Measurements from ENCODE around the gene GJB4.
"Not testable (repeated sequence)": the region's sequence is repeated elsewhere in the genome, so short reads cannot be mapped to it uniquely, and the experiment has no call there.

The GJB4 gene

GRCh38 chr1:34746785-34747637, 12.5 kb upstream of the GJB4 start:
- no peak for DNase-seq (ENCODE audit: low spot score)

- DNase-seq (ENCODE audit: low spot score): no peak
These were observed 11.9 kb upstream of the GJB4 start for GRCh38 chr1:34747638-34747941.

GRCh38 chr1:34749992-34750391, 9.5 kb upstream of the GJB4 start:
- no peak for DNase-seq (ENCODE audit: low spot score)

- DNase-seq (ENCODE audit: low spot score): no peak
These were observed 8.9 kb upstream of the GJB4 start for GRCh38 chr1:34750610-34751009.

- no peak for DNase-seq (ENCODE audit: low spot score)
These were observed 6.4 kb upstream of the GJB4 start for GRCh38 chr1:34753163-34753562.

GRCh38 chr1:34754964-34755637, 4.4 kb upstream of the GJB4 start, which contains the start of gene GJB5:
Gene GJB5 (plus strand): TSS chr1:34755047. CDS start chr1:34757331, 2,284 bp downstream.
- no peak for DNase-seq (ENCODE audit: low spot score)

- no peak for DNase-seq (ENCODE audit: low spot score)
These were observed 3.6 kb upstream of the GJB4 start for GRCh38 chr1:34755961-34756360.

- no peak for DNase-seq (ENCODE audit: low spot score)
These were observed 2.2 kb upstream of the GJB4 start for GRCh38 chr1:34757386-34757785.

- no peak for DNase-seq (ENCODE audit: low spot score)
These were observed 789 bp upstream of the GJB4 start for GRCh38 chr1:34758751-34759150.

- no peak for DNase-seq (ENCODE audit: low spot score)
These were observed 1.7 kb downstream of the GJB4 start for GRCh38 chr1:34761176-34761761.

- no peak for DNase-seq (ENCODE audit: low spot score)
These were observed 2.3 kb downstream of the GJB4 start for GRCh38 chr1:34761776-34762307.

GRCh38 chr1:34762474-34763141, 3.1 kb downstream of the GJB4 start:
- DNase-seq (ENCODE audit: low spot score): no peak

GRCh38 chr1:34763142-34763781, 3.7 kb downstream of the GJB4 start:
- DNase-seq (ENCODE audit: low spot score): no peak

GRCh38 chr1:34768856-34769255, 9.3 kb downstream of the GJB4 start:
- DNase-seq (ENCODE audit: low spot score): no peak

GRCh38 chr1:34770891-34771504, 11.5 kb downstream of the GJB4 start:
- no peak for DNase-seq (ENCODE audit: low spot score)

GRCh38 chr1:34771573-34772371, 12.2 kb downstream of the GJB4 start:
- no peak for DNase-seq (ENCODE audit: low spot score)

- not testable (repeated sequence) for DNase-seq (ENCODE audit: low spot score)
These were observed 13.6 kb downstream of the GJB4 start for GRCh38 chr1:34773114-34773513.

GRCh38 chr1:34774957-34775356, 15.4 kb downstream of the GJB4 start:
- DNase-seq (ENCODE audit: low spot score): no peak

GRCh38 chr1:34776911-34777310, 17.4 kb downstream of the GJB4 start:
- no peak for DNase-seq (ENCODE audit: low spot score)

GRCh38 chr1:34777519-34778321, 18.2 kb downstream of the GJB4 start:
- DNase-seq (ENCODE audit: low spot score): no peak
